ENCODE measurements around the gene TTC33.

DNA sequence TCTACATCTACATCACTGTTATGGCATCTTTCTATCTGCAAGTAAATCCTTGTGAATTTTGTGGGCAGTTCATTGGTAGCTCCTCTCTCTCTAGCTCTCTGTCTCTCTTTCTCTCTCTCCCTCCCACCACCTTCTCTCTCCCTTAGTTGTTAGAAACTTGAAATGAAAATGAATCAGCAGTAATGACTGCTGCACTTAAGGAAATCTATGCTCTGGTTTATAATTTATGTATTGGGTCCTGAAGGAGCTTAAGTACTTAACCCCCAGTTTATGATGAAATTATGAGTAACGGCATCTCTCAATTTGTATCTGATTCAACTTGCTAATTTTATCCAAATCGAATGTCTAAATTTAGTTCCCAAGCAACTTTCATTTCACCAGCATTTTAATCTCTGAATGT lies 128.1 kb downstream of the TTC33 start:
- TF ChIP-seq EZH2 (IDR thresholded peaks at IDR 0.05; ENCODE audit: low read depth): no peak
- TF ChIP-seq, protein P1, sequence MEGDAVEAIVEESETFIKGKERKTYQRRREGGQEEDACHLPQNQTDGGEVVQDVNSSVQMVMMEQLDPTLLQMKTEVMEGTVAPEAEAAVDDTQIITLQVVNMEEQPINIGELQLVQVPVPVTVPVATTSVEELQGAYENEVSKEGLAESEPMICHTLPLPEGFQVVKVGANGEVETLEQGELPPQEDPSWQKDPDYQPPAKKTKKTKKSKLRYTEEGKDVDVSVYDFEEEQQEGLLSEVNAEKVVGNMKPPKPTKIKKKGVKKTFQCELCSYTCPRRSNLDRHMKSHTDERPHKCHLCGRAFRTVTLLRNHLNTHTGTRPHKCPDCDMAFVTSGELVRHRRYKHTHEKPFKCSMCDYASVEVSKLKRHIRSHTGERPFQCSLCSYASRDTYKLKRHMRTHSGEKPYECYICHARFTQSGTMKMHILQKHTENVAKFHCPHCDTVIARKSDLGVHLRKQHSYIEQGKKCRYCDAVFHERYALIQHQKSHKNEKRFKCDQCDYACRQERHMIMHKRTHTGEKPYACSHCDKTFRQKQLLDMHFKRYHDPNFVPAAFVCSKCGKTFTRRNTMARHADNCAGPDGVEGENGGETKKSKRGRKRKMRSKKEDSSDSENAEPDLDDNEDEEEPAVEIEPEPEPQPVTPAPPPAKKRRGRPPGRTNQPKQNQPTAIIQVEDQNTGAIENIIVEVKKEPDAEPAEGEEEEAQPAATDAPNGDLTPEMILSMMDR (conservative IDR thresholded peaks at IDR 0.05): no peak
